Measurements from ENCODE around the gene TSPO.
"Not testable (repeated sequence)": the region's sequence is repeated elsewhere in the genome, so short reads cannot be mapped to it uniquely, and the experiment has no call there.

TSPO gene

DNA sequence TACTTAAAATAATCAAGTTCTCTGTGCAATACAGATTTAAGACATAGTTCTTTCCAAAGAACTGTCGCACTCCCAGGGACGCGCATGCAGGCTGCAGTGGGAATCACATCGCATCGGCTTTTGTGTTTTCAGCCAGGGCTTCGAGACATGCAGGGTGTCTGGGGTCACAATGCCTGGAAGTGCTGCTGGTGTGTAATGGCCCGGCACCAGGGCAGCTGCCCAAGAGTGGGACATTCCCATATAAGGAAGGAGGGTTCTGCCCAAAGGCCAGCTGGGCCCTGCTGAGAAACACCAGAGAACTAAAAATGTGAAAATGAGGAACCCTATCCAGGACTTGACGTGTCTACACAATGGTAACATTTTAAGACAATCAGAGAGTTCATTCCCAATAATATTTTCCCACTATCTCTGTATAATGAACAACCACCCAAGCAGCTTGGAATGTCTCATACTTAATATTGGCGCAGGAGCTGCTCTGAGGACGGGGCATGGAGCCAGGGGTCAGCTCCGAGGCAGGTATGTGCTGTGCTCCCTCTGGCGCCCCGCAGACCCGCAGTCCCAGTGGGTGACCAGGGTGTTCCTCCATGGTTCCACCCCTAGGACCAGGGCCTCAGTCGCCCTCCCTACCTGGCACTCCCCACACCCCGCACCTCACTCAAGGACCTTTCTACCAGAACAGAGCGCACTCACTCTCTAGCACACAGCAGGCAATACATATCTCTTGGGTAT, 19.4 kb upstream of the TSPO start:
- no peak for DNase-seq (ENCODE audit: low read depth, low spot score)

DNA sequence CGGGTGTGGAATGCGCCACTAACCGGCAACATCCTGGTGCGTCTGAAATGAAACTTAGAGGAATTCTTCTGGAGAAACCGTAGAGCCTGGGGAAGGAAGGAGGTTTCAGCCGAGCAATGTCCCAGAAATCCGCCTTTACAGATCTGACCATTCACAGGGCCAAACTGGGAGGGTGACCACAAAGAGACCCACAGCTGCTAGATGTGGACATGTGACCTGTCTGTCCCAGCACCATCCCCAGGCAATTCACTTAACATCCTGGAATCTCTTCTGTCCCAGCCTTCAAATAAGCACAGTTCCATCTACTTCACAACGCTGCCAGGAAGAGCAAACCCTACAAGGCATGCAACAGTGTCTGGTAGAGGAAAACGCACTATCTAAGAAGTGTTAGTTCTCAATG, 18.0 kb upstream of the TSPO start:
- DNase-seq (ENCODE audit: low read depth, low spot score): no peak

DNA sequence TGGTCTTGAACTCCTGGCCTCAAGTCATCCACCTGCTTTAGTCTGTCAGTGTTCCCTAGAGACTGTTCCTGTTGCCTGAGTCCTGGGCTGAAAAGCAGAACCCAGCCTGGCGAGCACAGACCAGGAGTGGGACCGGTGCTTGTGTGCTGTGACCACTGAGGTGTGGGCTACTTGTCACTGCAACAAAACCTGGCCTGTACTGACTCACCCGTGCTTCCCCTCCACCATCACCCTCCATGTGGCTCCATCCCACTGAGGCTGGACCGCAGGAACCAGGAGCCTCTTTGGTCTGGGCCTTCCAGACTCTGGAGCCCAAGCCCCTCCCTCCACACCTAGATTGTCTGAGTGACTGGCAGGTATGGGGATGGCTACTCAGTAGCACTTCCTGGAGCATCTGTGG, 16.8 kb upstream of the TSPO start:
- DNase-seq (ENCODE audit: low read depth, low spot score): no peak

DNA sequence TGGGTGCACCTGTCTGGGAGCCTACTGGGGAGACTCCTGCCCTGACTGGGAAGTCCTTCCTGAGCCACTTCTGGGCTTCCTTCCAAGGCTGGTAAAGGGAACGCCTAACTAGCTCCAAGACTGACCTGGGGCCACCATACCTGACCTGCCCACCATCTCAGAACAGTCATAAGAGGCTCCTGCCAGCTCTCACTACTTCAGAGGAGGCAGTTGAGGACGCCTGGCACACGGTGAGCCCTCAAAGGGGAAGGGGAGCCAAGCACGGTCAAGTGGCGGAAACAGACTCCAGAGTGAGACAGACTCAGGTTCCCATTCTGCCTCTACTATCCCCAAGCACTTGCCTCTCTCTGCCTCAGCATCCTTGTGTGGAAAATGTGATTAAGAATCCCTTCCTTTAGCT, 15.8 kb upstream of the TSPO start:
- DNase-seq (ENCODE audit: low read depth, low spot score): no peak

DNA sequence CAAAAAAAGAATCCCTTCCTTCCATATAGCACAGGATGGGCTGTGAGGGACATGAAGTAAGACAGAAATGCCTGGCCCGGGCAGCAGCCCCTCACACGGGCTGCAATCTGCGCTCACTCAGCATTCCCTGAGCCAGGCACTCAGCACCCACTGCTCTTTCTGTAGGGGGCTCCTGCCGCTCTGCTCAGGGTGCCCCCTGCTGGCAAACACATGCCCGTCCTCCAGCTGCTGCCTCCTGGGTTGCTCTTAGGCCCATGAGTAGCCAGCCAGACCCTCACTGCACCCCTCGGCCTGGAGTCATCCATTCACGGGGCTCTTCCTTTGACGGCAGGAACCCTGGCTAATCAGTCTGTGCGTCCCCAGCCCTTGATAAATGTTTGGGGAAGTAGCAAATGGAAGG, 15.1 kb upstream of the TSPO start:
- no peak for DNase-seq (ENCODE audit: low read depth, low spot score)

DNA sequence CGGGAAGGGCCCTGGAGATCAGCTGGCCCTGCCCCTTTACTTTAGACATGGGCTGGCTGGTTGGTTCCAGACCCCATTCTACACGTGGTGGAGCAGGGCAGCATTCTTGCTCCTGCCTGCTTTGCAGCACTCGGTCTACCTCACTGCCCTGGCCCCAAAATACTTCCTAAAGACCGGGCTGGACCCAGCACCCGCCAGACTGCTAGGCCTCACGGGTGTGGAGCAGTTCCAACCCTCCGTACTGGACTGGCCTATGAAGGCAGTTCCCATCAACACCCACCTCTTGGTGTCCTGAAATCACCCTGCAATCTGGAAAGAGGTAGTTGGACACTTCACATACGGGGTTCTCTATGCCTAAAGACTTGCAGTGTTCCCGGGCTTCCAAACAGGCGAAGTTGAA, 14.6 kb upstream of the TSPO start:
- no peak for DNase-seq (ENCODE audit: low read depth, low spot score)

DNA sequence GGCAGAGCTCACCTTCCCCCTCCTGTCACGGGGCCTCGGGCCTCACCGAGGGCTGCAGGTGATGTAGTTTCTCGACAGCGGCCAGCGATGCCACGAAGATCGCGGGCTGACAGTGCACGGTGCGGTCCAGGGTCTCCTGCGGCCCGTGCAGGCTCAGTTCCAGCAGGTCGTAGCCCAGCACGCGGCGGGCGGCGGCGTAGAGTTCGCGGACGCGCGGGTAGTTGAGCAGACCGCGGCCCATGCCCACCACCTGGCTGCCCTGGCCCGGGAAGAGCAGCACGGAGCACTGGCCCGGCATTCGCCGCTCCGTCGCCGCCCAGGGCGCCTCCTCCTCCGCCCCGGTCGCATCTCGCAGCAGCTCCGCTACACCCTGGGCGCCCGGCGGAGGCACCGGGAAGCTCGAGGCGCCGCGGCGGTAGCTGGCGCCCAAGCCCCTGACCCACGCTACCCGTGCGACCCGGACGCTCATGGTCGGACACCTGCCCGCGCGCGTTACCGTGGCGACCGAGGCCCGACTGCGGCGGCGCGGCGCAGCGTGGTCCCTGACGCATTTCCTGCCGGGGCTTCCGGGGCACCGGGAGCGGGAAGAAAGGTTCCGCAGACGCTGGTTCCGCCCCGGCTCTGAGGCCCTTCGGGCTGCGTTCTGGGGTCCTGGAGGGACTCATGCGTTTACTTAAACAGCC, 8.3 kb upstream of the TSPO start, which contains the start of gene MCAT:
TSS of gene MCAT (minus strand) at position 519 of the 683 bp plus-strand sequence. CDS start at position 469, 50 bp downstream.
- DNase-seq (ENCODE audit: low read depth, low spot score): peak; percentile 33

DNA sequence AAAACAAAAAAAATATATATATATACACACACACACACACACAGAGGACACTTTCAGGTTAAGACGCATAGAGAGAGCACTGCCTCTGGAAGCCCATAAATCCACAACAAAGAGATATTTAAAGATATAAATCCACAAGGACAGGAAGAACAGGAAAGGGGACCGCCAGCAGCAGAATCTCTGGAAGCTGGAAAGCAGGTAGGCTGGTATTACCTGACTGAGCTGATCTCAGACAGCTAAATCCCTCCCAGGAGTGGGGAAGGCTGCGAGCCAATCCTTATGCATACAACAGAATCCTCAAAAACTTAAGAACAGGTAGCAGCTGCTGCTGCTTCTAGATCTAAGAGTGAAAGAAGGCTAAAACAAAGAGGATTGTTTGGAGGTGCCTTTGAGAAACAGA, 6.4 kb upstream of the TSPO start:
- no peak for DNase-seq (ENCODE audit: low read depth, low spot score)

DNA sequence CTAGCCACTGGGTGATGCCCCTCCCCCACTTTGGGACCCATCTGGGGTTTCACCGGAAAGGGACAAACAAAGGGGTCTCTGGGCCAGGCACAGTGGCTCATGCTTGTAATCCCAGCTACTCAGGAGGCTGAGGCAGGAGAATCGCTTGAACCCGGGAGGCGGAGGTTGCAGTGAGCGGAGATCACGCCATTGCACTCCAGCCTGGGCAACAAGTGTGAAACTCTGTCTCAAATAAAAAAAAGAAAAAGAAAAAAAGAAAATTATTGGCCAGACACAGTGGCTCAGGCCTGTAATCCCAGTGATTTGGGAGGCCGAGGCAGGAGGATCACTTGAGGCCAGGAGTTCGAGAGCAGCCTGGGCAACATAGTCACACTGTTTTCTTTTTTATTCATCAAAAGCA, 6.0 kb upstream of the TSPO start:
- DNase-seq (ENCODE audit: low read depth, low spot score): not testable (repeated sequence)

DNA sequence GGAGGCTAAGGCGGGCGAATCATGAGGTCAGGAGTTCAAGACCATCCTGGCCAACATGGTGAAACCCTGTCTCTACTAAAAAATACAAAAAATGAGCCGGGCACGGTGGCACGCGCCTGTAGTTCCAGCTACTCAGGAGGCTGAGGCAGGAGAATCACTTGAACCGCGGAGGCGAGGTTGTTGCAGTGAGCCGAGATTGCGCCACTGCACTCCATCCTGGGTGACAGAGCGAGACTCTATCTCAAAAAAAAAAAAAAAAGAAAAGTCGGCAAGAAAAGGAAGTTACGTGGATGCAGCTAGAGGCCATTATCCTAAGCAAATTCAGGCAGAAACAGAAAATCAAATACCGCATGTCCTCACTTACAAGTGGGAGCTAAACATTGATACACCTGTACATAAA, 5.0 kb upstream of the TSPO start:
- not testable (repeated sequence) for DNase-seq (ENCODE audit: low read depth, low spot score)

DNA sequence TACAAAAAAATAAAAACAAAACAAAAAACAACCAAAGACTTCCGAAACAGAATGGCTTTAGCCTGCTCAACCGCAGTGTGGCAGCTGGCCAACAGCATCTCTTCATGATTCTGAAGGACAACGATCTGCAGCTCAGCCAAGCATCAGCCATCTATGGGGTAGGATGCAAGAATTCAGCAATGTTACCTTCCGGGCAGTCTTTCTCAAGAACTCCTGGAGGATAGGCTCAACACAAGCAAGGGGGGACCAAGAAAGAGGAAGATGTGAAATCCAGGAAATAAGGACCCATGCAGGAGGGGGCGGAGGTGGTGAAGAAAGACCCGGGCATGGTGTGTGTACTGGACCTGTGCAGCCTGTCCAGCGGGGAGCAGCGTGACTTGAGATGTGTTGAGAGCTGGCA, 3.5 kb upstream of the TSPO start:
- no peak for DNase-seq (ENCODE audit: low read depth, low spot score)

DNA sequence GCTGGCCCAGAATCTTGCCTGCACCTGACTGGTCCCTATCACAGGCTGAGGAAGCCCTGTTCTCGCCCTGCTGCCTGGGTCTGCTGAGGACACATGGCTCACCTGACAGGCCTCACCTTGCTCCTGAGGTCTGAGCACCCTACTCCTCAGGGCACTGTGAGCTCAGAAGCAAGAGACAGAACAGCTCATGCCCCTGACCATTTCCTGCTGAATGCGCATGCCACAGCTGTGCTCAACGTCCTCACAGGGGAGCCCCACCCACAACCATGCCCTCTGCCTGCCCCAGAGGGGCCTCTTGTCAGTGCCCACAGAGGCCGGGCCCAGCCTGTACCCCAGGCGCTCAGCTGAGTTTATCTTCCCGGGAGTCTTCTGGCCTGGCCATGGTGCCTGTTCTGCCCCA, 2.8 kb upstream of the TSPO start:
- DNase-seq (ENCODE audit: low read depth, low spot score): no peak

DNA sequence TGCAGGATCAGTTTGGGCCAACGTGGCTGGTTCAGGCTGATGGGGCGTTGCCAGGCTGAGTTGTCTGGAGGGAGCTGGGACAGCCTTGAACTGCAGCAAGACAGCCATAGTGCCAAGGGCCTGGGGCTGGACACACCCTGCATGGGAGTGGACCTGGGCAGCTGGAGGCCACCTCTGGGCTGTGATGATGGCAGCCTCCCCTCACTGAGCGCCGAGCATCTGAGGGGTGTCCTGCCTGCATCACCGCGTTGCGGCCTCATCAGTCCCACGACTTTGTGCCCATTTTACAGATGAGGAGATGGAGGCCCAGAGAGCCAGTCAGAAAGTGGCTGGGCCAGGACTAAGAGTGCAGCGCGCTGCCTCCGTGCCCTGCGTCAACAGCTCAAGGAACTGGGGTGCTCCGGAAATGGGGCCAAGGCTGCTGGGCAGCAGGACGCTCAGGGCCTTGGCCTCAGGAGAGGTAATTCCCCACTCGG, 590 bp upstream of the TSPO start:
- DNase-seq (ENCODE audit: low read depth, low spot score): no peak

DNA sequence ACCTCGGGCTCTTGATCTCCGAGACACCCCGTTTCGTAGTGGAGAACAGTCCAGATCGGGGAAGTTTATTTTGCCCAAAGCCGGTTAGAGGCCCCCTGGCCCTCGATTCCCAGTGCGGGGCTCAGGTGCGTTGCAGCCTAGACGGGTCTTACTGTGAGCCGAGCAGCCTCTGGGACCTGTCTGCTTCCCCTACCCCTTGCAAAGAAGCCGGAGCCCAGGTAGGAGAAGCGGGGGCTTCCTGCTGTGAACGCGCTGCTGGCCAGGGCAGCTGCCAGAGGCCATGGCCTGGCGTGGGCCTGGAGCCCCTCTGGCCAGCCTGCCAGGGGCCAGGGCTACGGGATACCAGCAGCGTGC, 621 bp downstream of the TSPO start:
- no peak for DNase-seq (ENCODE audit: low read depth, low spot score)

DNA sequence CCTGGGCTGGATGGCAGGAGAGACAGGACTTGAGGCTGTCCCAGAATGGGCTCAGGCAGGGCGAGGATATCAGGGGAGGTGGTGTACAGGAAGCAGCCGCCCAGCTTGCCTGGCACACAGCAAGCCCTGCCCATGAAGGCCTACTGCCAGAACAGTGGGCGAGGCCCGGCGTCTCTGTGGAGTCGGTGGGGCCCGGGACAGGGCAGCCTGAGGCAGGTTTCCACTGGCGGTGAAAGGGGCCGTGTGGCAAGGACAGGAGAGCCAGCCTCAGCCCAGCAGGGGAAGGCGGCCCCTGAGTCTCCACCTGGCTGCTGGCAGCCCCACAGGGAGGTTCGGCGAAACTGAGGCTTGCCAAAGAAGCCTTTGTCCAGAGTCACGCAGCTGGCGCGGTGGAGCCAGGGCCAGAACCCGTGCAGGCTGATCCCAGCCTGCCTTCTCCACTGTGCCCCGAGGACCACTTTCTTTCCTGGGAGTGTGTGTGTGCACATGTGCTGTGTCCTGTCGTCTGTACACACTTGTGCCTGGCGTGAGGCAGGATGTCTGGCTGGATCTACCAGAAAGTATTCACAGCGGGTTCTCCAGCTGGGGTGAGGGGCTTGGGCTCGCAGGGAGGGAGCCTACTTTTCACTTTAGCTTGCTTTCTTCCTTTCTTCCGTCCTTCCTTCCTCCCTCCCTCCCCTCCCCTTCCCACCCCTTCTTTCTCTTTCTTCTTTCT, 1.2 kb downstream of the TSPO start:
- no peak for DNase-seq (ENCODE audit: low read depth, low spot score)

DNA sequence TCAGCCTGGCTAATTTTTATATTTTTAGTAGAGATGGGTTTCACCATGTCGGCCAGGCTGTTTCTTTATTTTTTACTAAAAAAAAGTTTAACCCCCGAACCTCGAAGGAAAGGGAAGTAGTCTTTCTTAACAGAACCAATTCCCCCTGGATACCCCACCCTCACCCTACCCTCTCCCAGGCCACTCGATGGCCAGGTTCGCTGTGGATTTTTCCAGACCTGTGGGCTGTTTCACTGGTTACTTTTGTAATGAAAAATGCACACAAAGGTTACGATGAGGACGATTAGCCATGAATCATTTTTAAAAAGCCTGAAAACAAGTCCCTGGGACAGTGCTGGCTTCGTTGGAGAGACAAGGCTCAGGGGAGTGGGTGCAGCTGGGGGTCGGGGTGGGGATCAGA, 2.5 kb downstream of the TSPO start:
- DNase-seq (ENCODE audit: low read depth, low spot score): no peak

DNA sequence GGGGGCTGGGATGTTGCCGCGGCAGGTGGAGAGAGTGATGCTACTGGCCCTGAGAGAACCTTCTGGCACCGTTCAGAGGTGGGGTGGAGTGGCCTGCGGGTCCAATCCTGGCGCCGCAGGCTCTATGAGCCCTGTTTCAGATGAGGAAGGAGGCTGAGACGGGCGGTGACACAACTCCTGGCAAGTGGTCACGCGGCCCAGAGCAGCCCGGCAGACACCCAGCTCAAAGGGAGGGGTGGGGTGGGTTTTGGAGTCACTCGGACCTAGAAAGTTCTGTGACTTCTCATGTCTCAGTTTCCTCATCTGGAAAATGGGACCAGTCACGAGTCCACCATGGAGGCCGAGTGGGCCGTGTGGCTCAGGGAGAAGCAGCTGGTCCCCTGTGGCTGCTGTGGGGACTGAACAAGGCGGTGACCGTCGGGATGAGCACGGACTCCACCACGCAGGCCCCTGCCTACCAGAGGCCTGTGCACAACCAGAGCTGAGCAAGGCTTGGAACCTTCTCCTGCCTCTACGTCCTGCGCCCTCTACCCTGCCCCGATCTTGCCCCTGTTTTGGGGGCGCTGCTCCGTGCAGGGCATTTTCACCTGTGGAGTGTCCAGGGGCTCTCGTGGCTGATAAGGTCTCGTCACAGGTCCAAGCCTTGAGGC, 3.7 kb downstream of the TSPO start:
- no peak for DNase-seq (ENCODE audit: low read depth, low spot score)

DNA sequence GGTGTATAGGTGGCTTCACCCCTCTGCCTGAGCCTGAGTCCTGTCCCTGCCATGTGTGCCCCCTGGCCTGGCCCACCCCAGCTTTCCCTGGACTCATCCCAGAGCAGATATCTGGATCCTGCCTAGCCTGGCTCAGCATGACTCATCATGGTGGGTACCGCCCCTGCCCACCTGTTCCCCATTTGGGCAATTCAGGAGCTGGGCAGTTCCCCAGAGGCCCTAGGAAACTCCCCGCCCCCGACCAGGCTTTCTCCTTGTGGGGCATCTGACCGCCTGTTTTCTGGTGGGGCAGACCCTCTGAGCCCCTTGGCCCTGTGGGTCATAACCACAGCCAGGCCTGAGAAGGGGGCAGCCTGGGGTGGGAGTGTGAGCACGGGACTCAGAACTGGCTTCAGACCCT, 4.4 kb downstream of the TSPO start:
- no peak for DNase-seq (ENCODE audit: low read depth, low spot score)

DNA sequence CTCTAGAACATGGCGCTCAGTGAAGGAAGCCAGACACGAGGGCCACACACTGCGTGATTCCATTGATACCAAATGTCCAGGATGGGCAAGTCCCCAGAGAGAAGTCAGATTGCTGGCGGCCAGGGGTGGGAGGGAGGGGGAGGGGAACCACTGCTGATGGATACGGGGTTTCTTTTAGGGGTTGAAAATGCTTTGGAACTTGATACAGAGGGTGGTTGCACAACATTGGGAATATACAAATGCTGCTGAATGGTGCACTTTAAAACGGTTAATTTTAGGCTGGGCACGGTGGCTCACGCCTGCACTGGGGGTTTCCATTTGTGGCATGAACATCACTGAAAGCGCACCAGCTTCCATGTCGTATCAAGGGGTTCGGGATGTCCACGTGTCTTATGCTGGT, 5.1 kb downstream of the TSPO start:
- DNase-seq (ENCODE audit: low read depth, low spot score): no peak

DNA sequence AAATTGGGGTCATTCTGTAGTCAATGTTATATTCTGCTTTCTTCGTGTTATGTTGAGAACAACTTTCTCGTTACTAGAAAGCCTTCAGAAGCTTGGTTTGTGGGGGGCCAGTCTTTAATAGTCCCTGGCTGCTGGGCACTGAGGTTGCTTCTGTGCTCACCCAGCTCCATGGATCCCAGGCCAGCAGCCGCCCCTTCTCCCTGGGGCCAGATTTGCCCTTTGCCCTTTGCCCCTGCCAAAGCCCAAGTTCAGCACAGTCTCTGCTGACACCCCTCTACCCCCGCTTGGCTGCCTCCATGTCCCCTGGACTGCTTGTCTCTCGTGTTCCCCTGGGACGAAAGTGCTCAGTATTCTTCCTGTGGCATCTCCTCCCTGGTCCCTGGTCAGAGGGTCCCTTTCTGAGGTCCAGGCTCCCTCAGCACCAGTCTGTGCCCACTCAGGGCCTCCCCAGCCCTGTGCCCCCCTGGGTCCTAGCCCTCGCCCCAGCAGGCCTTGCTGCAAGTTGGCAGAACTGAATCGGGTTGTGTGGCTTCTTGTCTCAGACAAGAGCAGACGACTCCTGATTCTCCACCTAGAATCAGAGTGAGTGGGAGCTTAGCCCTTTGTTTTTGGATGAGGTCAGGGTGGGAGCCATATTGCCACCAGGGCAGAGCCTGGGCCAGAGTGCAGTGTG, 6.7 kb downstream of the TSPO start:
- DNase-seq (ENCODE audit: low read depth, low spot score): no peak

DNA sequence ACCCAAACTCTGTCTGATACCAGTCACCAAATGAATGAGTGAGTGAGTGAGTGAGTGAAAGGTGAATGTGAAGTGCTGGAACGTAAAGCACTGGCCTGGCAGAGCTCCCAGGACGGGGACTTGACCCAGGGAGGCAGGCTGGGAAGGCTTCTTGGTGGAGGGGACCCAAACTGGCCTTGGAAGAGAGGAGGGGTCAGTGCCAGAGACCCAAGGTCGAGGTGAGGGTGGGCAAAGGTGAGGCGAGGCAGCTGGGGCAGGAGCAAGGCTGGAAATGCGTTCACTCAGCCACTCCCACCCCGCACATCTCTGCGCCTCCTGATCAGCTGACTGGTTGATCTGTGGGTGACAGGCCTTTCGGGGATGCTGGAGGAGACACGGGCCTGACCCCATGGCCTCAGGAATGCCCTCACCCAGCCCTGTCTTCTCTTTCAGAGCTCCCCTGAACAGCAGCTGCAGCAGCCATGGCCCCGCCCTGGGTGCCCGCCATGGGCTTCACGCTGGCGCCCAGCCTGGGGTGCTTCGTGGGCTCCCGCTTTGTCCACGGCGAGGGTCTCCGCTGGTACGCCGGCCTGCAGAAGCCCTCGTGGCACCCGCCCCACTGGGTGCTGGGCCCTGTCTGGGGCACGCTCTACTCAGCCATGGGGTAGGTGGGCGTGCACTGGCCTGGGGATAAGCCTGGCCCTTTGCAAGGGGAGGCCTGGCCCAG, 7.6 kb downstream of the TSPO start:
- DNase-seq (ENCODE audit: low read depth, low spot score): no peak
